Left forelimb (tissue), 1 donor: ENCODE results near the gene SLC24A3.
A peak's percentile ranks its signal among the peaks of the same experiment; 100 is the strongest.

Experiments used
- DNase-seq: peaks from one replicate; pipeline ENCODE4 v3.0.0-alpha.2; 2018; ENCODE audit warnings: low spot score

Gene SLC24A3

GRCh38 chr20:19713822-19714578 lies 501.6 kb downstream of the SLC24A3 start:
- DNase-seq: no peak

- DNase-seq: no peak
These were observed 502.1 kb downstream of the SLC24A3 start for GRCh38 chr20:19714579-19714840.

- DNase-seq: no peak
These were observed 503.5 kb downstream of the SLC24A3 start for GRCh38 chr20:19715986-19716385.

GRCh38 chr20:19718880-19719279 lies 506.4 kb downstream of the SLC24A3 start:
- no peak for DNase-seq

- no peak for DNase-seq
These were observed 508.5 kb downstream of the SLC24A3 start for GRCh38 chr20:19720991-19721390.

GRCh38 chr20:19723051-19723450 lies 510.6 kb downstream of the SLC24A3 start:
- no peak for DNase-seq

- DNase-seq: no peak
These were observed 511.5 kb downstream of the SLC24A3 start for GRCh38 chr20:19723813-19724430.

- no peak for DNase-seq
These were observed 512.9 kb downstream of the SLC24A3 start for GRCh38 chr20:19725373-19725772.

- DNase-seq: no peak
These were observed 513.5 kb downstream of the SLC24A3 start for GRCh38 chr20:19725814-19726525.

GRCh38 chr20:19727251-19727847 lies 514.9 kb downstream of the SLC24A3 start:
- DNase-seq: peak; percentile 14

- DNase-seq: peak; percentile 23
These were observed 517.2 kb downstream of the SLC24A3 start for GRCh38 chr20:19729672-19730071.

- DNase-seq: no peak
These were observed 518.3 kb downstream of the SLC24A3 start for GRCh38 chr20:19730706-19731105.

- no peak for DNase-seq
These were observed 522.4 kb downstream of the SLC24A3 start for GRCh38 chr20:19734811-19735210.

- peak; percentile 66 for DNase-seq
These were observed 523.0 kb downstream of the SLC24A3 start for GRCh38 chr20:19735446-19735845.

GRCh38 chr20:19737025-19737424 lies 524.6 kb downstream of the SLC24A3 start:
- DNase-seq: no peak

GRCh38 chr20:19738951-19739350 lies 526.5 kb downstream of the SLC24A3 start:
- DNase-seq: no peak

- no peak for DNase-seq
These were observed 526.9 kb downstream of the SLC24A3 start for GRCh38 chr20:19739351-19739750.

- no peak for DNase-seq
These were observed 528.1 kb downstream of the SLC24A3 start for GRCh38 chr20:19740512-19740911.

- DNase-seq: no peak
These were observed 529.5 kb downstream of the SLC24A3 start for GRCh38 chr20:19741924-19742323.

- DNase-seq: no peak
These were observed 530.7 kb downstream of the SLC24A3 start for GRCh38 chr20:19742974-19743639.

GRCh38 chr20:19743640-19743995 lies 531.2 kb downstream of the SLC24A3 start:
- DNase-seq: no peak

GRCh38 chr20:19745106-19745505 lies 532.7 kb downstream of the SLC24A3 start:
- peak; percentile 12 for DNase-seq
